PC-9 (cell line): ENCODE data around the gene SND1. TPM values are rescaled to one million over a fixed set of nuclear protein-coding genes. Genes with fewer than 3 reads are reported as not detected.
"Not testable (repeated sequence)": the region's sequence is repeated elsewhere in the genome, so short reads cannot be mapped to it uniquely, and the experiment has no call there.

Experiments used
- BruUV-seq: library from RNA; stranded (reverse); fragments of 400-500 nt; replicated peaks from 2 replicates; lab custom pipeline; 2021; lab: Mats Ljungman, UMichigan
- CTCF ChIA-PET: fragments of 300-600 bp; sonication (Branson Sonifier 250); formaldehyde crosslinking; loops from one replicate; lab custom pipeline; 2022; ENCODE audit warnings: antibody characterized with exemption; lab: Charles Lee
- POLR2A ChIA-PET: fragments of 300-600 bp; sonication (Branson Sonifier 250); formaldehyde crosslinking; loops from one replicate; lab custom pipeline; 2022; ENCODE audit warnings: antibody characterized with exemption; ENCODE audit not compliant: unreplicated experiment; lab: Charles Lee
- DNase-seq, 2 experiments: peaks; one replicate each; pipeline versions ENCODE4 v3.0.0 to v3.0.0-alpha.2; 2015 to 2022; ENCODE audit warnings: mixed read lengths in 1 of 2
- H2AFZ ChIP-seq: fragments of 200-600 bp; sonication (generic); 2 replicates; pipeline ENCODE4 v1.8.1; 2017; ENCODE audit warnings: antibody characterized with exemption
- H3F3A ChIP-seq: fragments of 200-600 bp; sonication (generic); 2 replicates; pipeline ENCODE4 v1.8.1; 2017; ENCODE audit warnings: antibody characterized with exemption, mild to moderate bottlenecking, low read depth; ENCODE audit not compliant: insufficient read depth
- H3K27ac ChIP-seq: fragments of 200-600 bp; sonication (generic); 2 replicates; pipeline ENCODE4 v1.6.1; 2016; ENCODE audit warnings: mixed run types
- H3K27me3 ChIP-seq: fragments of 200-600 bp; sonication (generic); 2 replicates; pipeline ENCODE4 v1.6.1; 2016; ENCODE audit warnings: low read depth, mixed run types; ENCODE audit not compliant: insufficient read depth
- H3K36me3 ChIP-seq: fragments of 200-600 bp; sonication (generic); 2 replicates; pipeline ENCODE4 v1.6.1; 2016; ENCODE audit warnings: low read depth, mixed run types
- H3K4me1 ChIP-seq: fragments of 200-600 bp; sonication (generic); replicated peaks from 2 replicates; pipeline ENCODE4 v1.6.1; 2016; ENCODE audit warnings: mixed run types; ENCODE audit not compliant: insufficient read depth
- H3K4me2 ChIP-seq: fragments of 200-600 bp; sonication (generic); 2 replicates; pipeline ENCODE4 v1.6.1; 2017; ENCODE audit warnings: mixed run types
- H3K4me3 ChIP-seq: fragments of 200-600 bp; sonication (generic); 2 replicates; pipeline ENCODE4 v1.6.1; 2016; ENCODE audit warnings: mixed run types
- H3K79me2 ChIP-seq: fragments of 200-600 bp; sonication (generic); 2 replicates; pipeline ENCODE4 v1.6.1; 2017; ENCODE audit warnings: low read depth, mixed run types
- H3K9me2 ChIP-seq: fragments of 200-600 bp; sonication (generic); 2 replicates; pipeline ENCODE4 v1.8.1; 2017; ENCODE audit warnings: mild to moderate bottlenecking; ENCODE audit not compliant: insufficient read depth
- H3K9me3 ChIP-seq: fragments of 200-600 bp; sonication (generic); 2 replicates; pipeline ENCODE4 v1.8.1; 2016; ENCODE audit warnings: low read depth; ENCODE audit not compliant: insufficient read depth
- H4K20me1 ChIP-seq: fragments of 200-600 bp; sonication (generic); 2 replicates; pipeline ENCODE4 v1.8.1; 2017; ENCODE audit not compliant: insufficient read depth
- EZH2 ChIP-seq: fragments of 200-600 bp; sonication (generic); IDR thresholded peaks from 2 replicates; pipeline ENCODE4 v1.8.0; 2017; ENCODE audit warnings: antibody characterized with exemption, low read depth
- intact Hi-C: fragments of 100-400 bp; cut with micrococcal nuclease; formaldehyde crosslinking; loops from one replicate; pipeline ENCODE4 v1.10.0; 2022; ENCODE audit not compliant: unreplicated experiment
- total RNA-seq: library from RNA; stranded (reverse); gene quantifications from 2 replicates; pipeline ENCODE4 v1.2.3, GENCODE V29; 2021
- TF ChIP-seq, protein P1 (sequence below): fragments of 200-600 bp; sonication (generic); conservative IDR thresholded peaks from 2 replicates; pipeline ENCODE4 v1.6.1; 2017; ENCODE audit warnings: mixed run types, antibody characterized with exemption, mild to moderate bottlenecking, moderate library complexity

Gene SND1
- total RNA-seq, 1 experiment from 2014 or later = 273 TPM

DNA sequence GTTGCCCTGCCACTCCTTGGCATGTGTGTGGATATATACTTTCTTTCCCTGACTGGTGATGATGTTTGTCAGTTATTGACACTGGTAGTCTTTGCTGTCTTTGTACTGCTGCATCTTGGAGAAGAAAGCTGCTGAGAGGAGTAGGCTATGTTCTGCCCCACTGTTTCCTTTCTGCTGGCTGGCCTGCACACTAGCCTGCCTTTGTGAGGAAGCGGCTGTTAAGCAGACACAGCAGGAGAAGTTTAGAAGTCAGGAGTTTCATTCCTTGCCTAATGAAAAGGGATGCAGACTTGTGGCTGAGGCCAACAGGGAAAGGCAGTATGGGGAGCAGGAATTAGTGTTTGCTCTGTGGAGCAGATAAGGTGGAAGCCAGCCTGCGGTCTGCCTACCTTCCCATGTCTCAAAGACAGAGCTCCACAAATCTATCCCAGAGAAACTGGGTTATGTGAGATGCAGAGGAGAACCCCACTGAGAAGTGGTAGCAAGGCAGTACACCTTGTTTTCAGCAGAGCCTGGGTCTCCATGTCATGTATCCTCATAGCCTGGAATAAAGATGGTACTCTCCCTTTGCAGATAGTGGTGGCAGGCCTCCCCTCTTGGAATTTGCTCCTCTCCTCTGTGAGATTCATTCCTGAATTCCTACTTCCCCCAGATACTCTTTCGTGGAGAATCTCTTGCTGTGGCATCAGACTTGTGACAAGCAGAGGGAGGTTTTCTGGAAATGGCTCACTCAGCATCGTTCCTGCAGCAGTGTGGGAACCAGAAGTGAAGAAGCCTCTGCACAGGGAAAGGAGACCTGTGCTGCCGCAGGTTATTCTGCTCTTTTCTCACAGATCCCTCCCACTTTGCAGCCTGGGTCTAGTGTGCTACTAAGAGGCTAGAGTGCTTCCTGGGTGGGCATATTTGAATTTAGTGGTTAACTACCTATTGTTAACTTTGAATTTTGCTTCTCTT lies 249.0 kb downstream of the SND1 start:
- Histone ChIP-seq H3F3A (0 out of 2 replicates have a peak, but pooled peaks cover 3% of the 10 kb centered on the region), H3K79me2 (peaks cover 20% of the 10 kb centered on the region; the same call in 1 of the 2 replicates), H2AFZ (no peak overlapping the region), H3K27me3 (no peaks in the 10 kb centered on the region), H3K4me3 (no peak overlapping the region), H4K20me1 (peaks cover 42% of the 10 kb centered on the region), H3K9me3 (no peaks in the 10 kb centered on the region), H3K27ac (no peak overlapping the region), H3K9me2 (no peaks in the 10 kb centered on the region), H3K36me3 (no peaks in the 10 kb centered on the region; the same call in 1 of the 2 replicates), H3K4me2 (no peak overlapping the region), H3K4me1 (no peaks in the 10 kb centered on the region)
- TF ChIP-seq EZH2 = no peak
- TF ChIP-seq, protein P1, sequence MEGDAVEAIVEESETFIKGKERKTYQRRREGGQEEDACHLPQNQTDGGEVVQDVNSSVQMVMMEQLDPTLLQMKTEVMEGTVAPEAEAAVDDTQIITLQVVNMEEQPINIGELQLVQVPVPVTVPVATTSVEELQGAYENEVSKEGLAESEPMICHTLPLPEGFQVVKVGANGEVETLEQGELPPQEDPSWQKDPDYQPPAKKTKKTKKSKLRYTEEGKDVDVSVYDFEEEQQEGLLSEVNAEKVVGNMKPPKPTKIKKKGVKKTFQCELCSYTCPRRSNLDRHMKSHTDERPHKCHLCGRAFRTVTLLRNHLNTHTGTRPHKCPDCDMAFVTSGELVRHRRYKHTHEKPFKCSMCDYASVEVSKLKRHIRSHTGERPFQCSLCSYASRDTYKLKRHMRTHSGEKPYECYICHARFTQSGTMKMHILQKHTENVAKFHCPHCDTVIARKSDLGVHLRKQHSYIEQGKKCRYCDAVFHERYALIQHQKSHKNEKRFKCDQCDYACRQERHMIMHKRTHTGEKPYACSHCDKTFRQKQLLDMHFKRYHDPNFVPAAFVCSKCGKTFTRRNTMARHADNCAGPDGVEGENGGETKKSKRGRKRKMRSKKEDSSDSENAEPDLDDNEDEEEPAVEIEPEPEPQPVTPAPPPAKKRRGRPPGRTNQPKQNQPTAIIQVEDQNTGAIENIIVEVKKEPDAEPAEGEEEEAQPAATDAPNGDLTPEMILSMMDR = no peak
- intact Hi-C loops = no loop called here
- no peak for DNase-seq
- ChIA-PET POLR2A (no interaction called here), CTCF (no interaction called here)
- no TSS peak for BruUV-seq

DNA sequence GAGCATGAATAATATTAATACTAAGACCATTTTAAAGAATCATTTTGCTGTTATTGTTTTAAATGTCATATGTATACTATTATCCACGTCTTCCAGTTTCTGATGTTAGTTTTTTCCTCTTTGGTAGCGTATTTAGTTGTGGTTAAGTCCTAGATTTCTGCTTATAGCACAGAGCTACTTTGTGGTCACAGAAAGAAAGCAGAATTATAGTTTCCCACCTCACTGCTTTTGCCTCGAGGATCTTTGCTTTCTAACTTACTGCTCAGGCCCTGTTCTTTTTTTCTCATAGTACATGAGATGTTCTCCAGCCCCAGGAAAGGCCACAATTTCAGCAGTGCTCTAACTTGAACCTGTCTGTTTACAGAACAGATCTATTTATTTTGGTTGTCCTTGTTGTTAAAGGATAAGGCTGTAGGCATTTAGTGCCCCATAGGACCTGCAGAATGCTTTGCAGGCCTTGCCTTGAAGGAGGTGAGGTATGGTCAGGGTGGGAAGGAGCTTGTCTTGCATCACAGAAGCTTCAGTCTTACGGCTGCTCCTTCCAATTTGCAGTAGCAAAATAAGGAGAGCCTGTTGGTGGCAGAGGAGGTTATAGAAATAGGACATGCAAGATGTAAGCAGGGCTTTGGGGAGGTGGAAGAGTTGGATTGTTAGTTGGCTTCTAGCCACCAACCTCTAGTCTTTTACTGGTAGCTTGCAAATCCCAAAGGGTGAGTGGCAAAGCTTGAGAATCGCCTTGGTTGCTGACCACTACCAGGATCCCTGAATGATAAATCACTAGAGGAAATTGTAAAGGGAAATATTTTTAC lies 250.1 kb downstream of the SND1 start:
- Histone ChIP-seq H3K36me3 (no peaks in the 10 kb centered on the region; the same call in 1 of the 2 replicates), H3K9me2 (no peaks in the 10 kb centered on the region), H3K27ac (no peak overlapping the region), H3K4me2 (no peak overlapping the region), H2AFZ (no peak overlapping the region), H3K27me3 (no peaks in the 10 kb centered on the region), H3K9me3 (no peaks in the 10 kb centered on the region), H3K79me2 (peaks cover 20% of the 10 kb centered on the region; the same call in 1 of the 2 replicates), H3K4me1 (no peaks in the 10 kb centered on the region), H3F3A (0 out of 2 replicates have a peak, but pooled peaks cover 3% of the 10 kb centered on the region), H4K20me1 (peaks cover 35% of the 10 kb centered on the region), H3K4me3 (no peak overlapping the region)
- TF ChIP-seq, protein P1 = no peak
- no peak for TF ChIP-seq EZH2
- intact Hi-C loops = no loop called here
- no peak for DNase-seq
- ChIA-PET CTCF (no interaction called here), POLR2A (no interaction called here)
- BruUV-seq = no TSS peak

DNA sequence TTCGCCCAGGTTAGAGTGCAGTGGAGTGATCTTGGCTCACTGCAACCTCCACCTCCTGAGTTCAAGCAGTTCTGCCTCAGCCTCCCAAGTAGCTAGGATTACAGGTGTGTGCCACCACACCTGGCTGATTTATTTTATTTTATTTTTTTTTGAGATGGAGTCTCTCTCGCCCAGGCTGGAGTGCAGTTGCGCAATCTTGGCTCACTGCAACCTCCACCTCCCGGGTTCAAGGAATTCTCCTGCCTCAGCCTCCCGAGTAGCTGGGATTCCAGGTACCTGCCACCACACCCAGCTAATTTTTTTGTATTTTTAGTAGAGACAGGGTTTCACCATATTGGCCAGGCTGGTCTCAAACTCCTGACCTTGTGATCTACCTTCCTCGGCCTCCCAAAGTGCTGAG lies 250.8 kb downstream of the SND1 start:
- BruUV-seq, CTCF ChIA-PET: not testable (repeated sequence)

More for the DNA sequence above, 250.8 kb downstream of the SND1 start:
- Histone ChIP-seq H4K20me1 (peaks cover 37% of the 10 kb centered on the region), H3K79me2 (peaks cover 23% of the 10 kb centered on the region)
- intact Hi-C loops, H3K27me3 ChIP-seq, H3K27ac ChIP-seq, H3K9me2 ChIP-seq, H3K4me1 ChIP-seq, DNase-seq, H2AFZ ChIP-seq, H3K36me3 ChIP-seq, H3F3A ChIP-seq, H3K9me3 ChIP-seq, H3K4me3 ChIP-seq, H3K4me2 ChIP-seq, POLR2A ChIA-PET: not testable (repeated sequence)
